HG02870 (cell line): ENCODE results near the gene IL27RA.
A peak's percentile ranks its signal among the peaks of the same experiment; 100 is the strongest.

Experiments used
- ATAC-seq: cut with Tn5 transposase; IDR thresholded peaks from one replicate; pipeline ENCODE4 v1.9.1; 2021; ENCODE audit warnings: mild to moderate bottlenecking, moderate library complexity; ENCODE audit not compliant: unreplicated experiment

Gene IL27RA

GRCh38 chr19:14031719-14032480 is at the start of gene IL27RA:
IL27RA (plus strand) TSS chr19:14031762; CDS start chr19:14031873, 111 bp downstream.
- peak; percentile 51 for ATAC-seq

- ATAC-seq = no peak
Measured at GRCh38 chr19:13981988-13982501, 49.5 kb upstream of the IL27RA start.

- no peak for ATAC-seq
Measured at GRCh38 chr19:13982773-13983172, 48.8 kb upstream of the IL27RA start.

GRCh38 chr19:13983213-13983889 is 48.2 kb upstream of the IL27RA start:
- ATAC-seq = no peak

- no peak for ATAC-seq
Measured at GRCh38 chr19:13984186-13984585, 47.4 kb upstream of the IL27RA start.

- no peak for ATAC-seq
Measured at GRCh38 chr19:13984875-13985741, 46.5 kb upstream of the IL27RA start.

GRCh38 chr19:13985771-13986347 is 45.7 kb upstream of the IL27RA start:
- ATAC-seq = peak; percentile 12

GRCh38 chr19:13986348-13986904 is 45.1 kb upstream of the IL27RA start:
- peak; percentile 82 for ATAC-seq

- ATAC-seq = no peak
Measured at GRCh38 chr19:13987101-13987890, 44.3 kb upstream of the IL27RA start.

GRCh38 chr19:13989487-13989886 is 42.1 kb upstream of the IL27RA start:
- ATAC-seq = no peak

- no peak for ATAC-seq
Measured at GRCh38 chr19:13990085-13990484, 41.5 kb upstream of the IL27RA start.

GRCh38 chr19:13992025-13992424 is 39.5 kb upstream of the IL27RA start:
- no peak for ATAC-seq

- ATAC-seq = no peak
Measured at GRCh38 chr19:13993590-13994300, 37.8 kb upstream of the IL27RA start.

- ATAC-seq = no peak
Measured at GRCh38 chr19:13995017-13995728, 36.4 kb upstream of the IL27RA start.

GRCh38 chr19:13995878-13996765 is 35.4 kb upstream of the IL27RA start:
- ATAC-seq = no peak

GRCh38 chr19:13996928-13997630 is 34.5 kb upstream of the IL27RA start:
- no peak for ATAC-seq

GRCh38 chr19:13997631-13997962 is 34.0 kb upstream of the IL27RA start:
- no peak for ATAC-seq
